Measurements from ENCODE around the gene CNBP. TPM values are rescaled to one million over a fixed set of nuclear protein-coding genes. Genes with fewer than 3 reads are reported as not detected.

CNBP gene
- total RNA-seq, 1 experiment from 2014 or later = 353 TPM

GRCh38 chr3:129181819-129182218, 1.9 kb downstream of the CNBP start (continued):
- TF ChIP-seq POLR2AphosphoS5 (IDR thresholded peaks at IDR 0.05; ENCODE audit: low read depth, low read length) = no peak
- TF ChIP-seq JUND (IDR thresholded peaks at IDR 0.05) = no peak
- TF ChIP-seq ELF1 (IDR thresholded peaks at IDR 0.05; ENCODE audit: borderline replicate concordance, low read depth) = no peak
- no peak for TF ChIP-seq MAX (IDR thresholded peaks at IDR 0.05)

- Histone ChIP-seq H3K4me3 (replicated peaks in 1 of 2; ENCODE audit: low read depth in 1 of 2, low read length in 2 of 2) (no peak overlapping the region), H3K27ac (ENCODE audit: low read depth, low read length) (no peak overlapping the region), H2AFZ (ENCODE audit: low read depth, low read length, poor library complexity, severe bottlenecking) (no peak overlapping the region), H3K9me2 (ENCODE audit: insufficient read depth) (no peaks in the 10 kb centered on the region), H3K27me3 (ENCODE audit: insufficient read depth, low read length) (no peaks in the 10 kb centered on the region), H3K9me3 (ENCODE audit: control insufficient read depth in 1 of 2, insufficient read depth in 1 of 2, low read depth in 1 of 2, low read length in 2 of 2) (no peaks in the 10 kb centered on the region), H3K36me3 (ENCODE audit: control insufficient read depth in 1 of 2, insufficient read depth in 2 of 2, low read length in 2 of 2) (peaks cover 20 to 29% of the 10 kb centered on the region in 2 experiments), H3K9ac (ENCODE audit: low read length) (no peak overlapping the region), H3K4me2 (ENCODE audit: low read length) (no peak overlapping the region), H3K79me2 (ENCODE audit: insufficient read depth, low read length) (peaks cover 97% of the 10 kb centered on the region), H4K20me1 (ENCODE audit: insufficient read depth) (peaks cover 45% of the 10 kb centered on the region), H3K4me1 (ENCODE audit: control insufficient read depth in 1 of 2, insufficient read depth in 2 of 2, low read length in 2 of 2) (peaks cover 7 to 32% of the 10 kb centered on the region in 2 experiments)
- ChIA-PET RAD21 (ENCODE audit: low non-redundant PET in 1 of 2, low total read pairs in 2 of 2, uncharacterized antibody in 2 of 2, unreplicated experiment in 2 of 2) (no interaction called here), CTCF (no interaction called here), POLR2A (no interaction called here)
- BruUV-seq (replicated peaks) = no TSS peak
- TF ChIP-seq ZFX (IDR thresholded peaks at IDR 0.05) (no peak), EZH2 (IDR thresholded peaks at IDR 0.05) (no peak), JUND (IDR thresholded peaks at IDR 0.05) (no peak)
- DNase-seq (ENCODE audit: low read depth, low spot score) (no peak), ATAC-seq (no peak)
- intact Hi-C loops (cut with micrococcal nuclease) = loop anchor here (5.0 kb wide), 1 partner anchor 47 kb away; no protein-coding TSS in a partner anchor
These were observed 3.2 kb downstream of the CNBP start for GRCh38 chr3:129180461-129180860.

GRCh38 chr3:129176051-129176450, 7.6 kb downstream of the CNBP start:
- POLR2A ChIA-PET = no interaction called here
- peaks cover 100% of the 10 kb centered on the region for H3K79me2 ChIP-seq (ENCODE audit: insufficient read depth, low read length)
- CTCF ChIA-PET = interaction anchor here (1.3 kb wide), 1 partner anchor 70 kb away, joined by 3 read pairs; no protein-coding TSS in a partner anchor
- H2AFZ ChIP-seq (ENCODE audit: low read depth, low read length, poor library complexity, severe bottlenecking) = no peak overlapping the region
- no peaks in the 10 kb centered on the region for H3K27me3 ChIP-seq (ENCODE audit: insufficient read depth, low read length)
- intact Hi-C loops (cut with micrococcal nuclease) = no loop called here
- H3K9me3 ChIP-seq (ENCODE audit: control insufficient read depth in 1 of 2, insufficient read depth in 1 of 2, low read depth in 1 of 2, low read length in 2 of 2) = no peaks in the 10 kb centered on the region
- no peak overlapping the region for H3K4me2 ChIP-seq (ENCODE audit: low read length)
- RAD21 ChIA-PET (ENCODE audit: low non-redundant PET in 1 of 2, low total read pairs in 2 of 2, uncharacterized antibody in 2 of 2, unreplicated experiment in 2 of 2) = no interaction called here
- peaks cover 63% of the 10 kb centered on the region for H4K20me1 ChIP-seq (ENCODE audit: insufficient read depth)
- H3K4me1 ChIP-seq (ENCODE audit: control insufficient read depth in 1 of 2, insufficient read depth in 2 of 2, low read length in 2 of 2) = peaks cover 0 to 10% of the 10 kb centered on the region in 2 experiments; a peak in 2 of 4 replicates
- BruUV-seq (replicated peaks) = no TSS peak
- H3K27ac ChIP-seq (ENCODE audit: low read depth, low read length) = no peak overlapping the region
- DNase-seq (ENCODE audit: low read depth, low spot score) (no peak), ATAC-seq (no peak; the same call in 1 of the 2 replicates)
- TF ChIP-seq CBX3 (IDR thresholded peaks at IDR 0.05; ENCODE audit: low read depth) (no peak), YY1 (IDR thresholded peaks at IDR 0.05; ENCODE audit: extremely low read depth, insufficient replicate concordance, low read depth, low read length) (no peak), EZH2phosphoT487 (IDR thresholded peaks at IDR 0.05; ENCODE audit: borderline replicate concordance) (no peak), POLR2A (IDR thresholded peaks at IDR 0.05; ENCODE audit: borderline replicate concordance, extremely low read depth, insufficient read depth, insufficient read length) (no peak), CTCF (IDR thresholded peaks at IDR 0.05 in 2 of 3, conservative IDR thresholded peaks at IDR 0.05 in 1 of 3; ENCODE audit: borderline replicate concordance in 1 of 3, insufficient read depth in 1 of 3, low read depth in 2 of 3, low read length in 2 of 3) (no peak), ATF3 (IDR thresholded peaks at IDR 0.05) (no peak), ZBTB33 (IDR thresholded peaks at IDR 0.05; ENCODE audit: extremely low read depth, insufficient replicate concordance, low read length) (no peak), TCF7L2 (IDR thresholded peaks at IDR 0.05; ENCODE audit: borderline replicate concordance, extremely low read depth, insufficient read depth, insufficient read length) (no peak), SIN3A (IDR thresholded peaks at IDR 0.05; ENCODE audit: low read depth) (no peak), EZH2 (IDR thresholded peaks at IDR 0.05) (no peak)
- H3K9ac ChIP-seq (ENCODE audit: low read length) = no peak overlapping the region
- H3K36me3 ChIP-seq (ENCODE audit: control insufficient read depth in 1 of 2, insufficient read depth in 2 of 2, low read length in 2 of 2) = peaks cover 26 to 55% of the 10 kb centered on the region in 2 experiments
- H3K9me2 ChIP-seq (ENCODE audit: insufficient read depth) = no peaks in the 10 kb centered on the region
- H3K4me3 ChIP-seq (replicated peaks in 1 of 2; ENCODE audit: low read depth in 1 of 2, low read length in 2 of 2) = no peak overlapping the region
